Measurements from ENCODE around the gene ACADVL.

- TF ChIP-seq CTCF (conservative IDR thresholded peaks at IDR 0.05; ENCODE audit: low read depth, low read length), result no peak
- no peak for TF ChIP-seq EZH2 (IDR thresholded peaks at IDR 0.05; ENCODE audit: low read length, unreplicated experiment)
- no peak for TF ChIP-seq EZH2phosphoT487 (IDR thresholded peaks at IDR 0.05; ENCODE audit: borderline replicate concordance, low read length)
Measured at GRCh38 chr17:7191571-7192270, 28.0 kb upstream of the ACADVL start.

All from PC-3 (cell line).